ENCODE measurements around the gene SSBP3.

The SSBP3 gene

DNA sequence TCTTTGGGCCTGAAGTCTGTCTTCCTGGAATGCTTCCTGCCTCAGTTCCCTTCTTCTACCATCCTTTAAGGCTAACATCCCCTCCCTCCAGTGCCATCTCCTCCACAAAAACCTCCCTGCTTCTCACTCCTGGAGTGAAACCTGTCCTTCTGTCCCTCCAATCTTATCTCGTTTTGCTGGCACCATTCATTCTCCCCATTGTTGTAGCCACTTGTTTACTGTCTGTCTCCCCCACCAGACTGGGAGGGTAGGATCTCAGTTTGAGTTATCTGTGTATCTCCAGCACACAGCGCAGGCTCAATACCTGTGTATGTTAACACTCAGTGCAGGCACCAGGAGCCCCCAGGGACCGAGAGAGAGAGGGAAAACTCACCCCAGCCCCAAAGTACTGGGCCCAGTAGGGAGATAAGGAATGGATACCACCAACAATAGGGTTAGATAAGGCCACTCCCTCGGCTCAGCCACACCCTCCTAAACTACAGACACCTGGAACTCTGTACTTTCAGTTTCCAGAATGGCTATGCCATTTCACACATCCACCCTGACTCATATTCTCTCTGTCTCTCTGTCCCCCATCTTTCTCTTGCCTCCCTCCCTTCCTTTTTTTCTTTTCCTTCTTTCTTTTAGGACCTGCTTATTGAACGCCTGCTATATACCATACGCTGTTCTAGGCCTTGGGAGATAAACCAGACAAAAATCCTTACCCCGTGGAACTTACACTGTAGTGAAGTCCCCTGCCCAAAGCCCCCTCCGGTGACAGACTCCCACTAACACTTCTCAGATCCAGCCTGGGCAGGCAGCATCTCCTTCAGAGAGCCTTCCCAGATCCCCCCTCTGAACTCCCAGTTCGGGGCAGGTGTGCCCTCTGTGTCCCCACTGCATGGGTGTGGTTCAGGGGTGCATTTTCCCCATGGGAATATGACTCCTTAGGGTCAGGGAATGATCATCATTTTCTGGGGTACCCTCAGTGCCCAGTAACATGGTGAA lies 3.3 kb upstream of the SSBP3 start:
- no peak for DNase-seq

- no peak for DNase-seq
These were observed 2.2 kb upstream of the SSBP3 start for GRCh38 chr1:54408147-54409066.

- peak; percentile 97 for DNase-seq
These were observed 1.4 kb upstream of the SSBP3 start for GRCh38 chr1:54407404-54408146.

DNA sequence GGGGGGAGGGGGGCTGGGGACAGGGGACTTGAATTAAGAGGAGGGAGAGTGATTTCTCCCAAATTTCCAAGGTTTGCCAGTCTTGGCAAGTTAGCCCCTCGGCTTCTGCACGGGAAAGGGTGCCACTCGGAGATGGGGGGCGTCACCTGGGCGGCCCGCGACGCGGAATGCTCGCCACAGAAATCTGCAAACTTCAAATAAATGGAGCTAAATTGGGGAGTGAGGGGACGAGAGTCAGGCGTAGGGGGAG lies 885 bp upstream of the SSBP3 start:
- no peak for DNase-seq

DNA sequence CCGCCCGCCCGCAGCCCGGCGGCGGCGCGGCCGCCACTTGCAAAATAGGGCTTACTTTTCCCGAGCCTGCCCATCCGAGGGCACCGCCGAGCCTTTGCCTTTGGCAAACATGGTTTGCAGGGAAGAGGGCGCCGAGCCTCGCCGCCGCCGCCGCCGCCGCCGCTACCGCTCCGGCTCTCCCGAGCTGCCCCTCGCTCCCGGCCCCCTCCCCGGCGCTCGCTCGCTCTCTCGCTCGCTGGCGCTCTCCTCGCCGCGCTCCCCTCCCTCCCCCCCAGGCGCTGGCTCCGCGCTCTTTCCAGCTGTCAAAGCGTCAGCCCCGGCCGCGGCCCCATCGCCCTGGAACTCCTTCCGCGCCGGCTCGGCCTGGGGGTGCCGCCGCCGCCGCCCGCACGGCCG lies 298 bp downstream of the SSBP3 start:
- DNase-seq = no peak

- no peak for DNase-seq
These were observed 976 bp downstream of the SSBP3 start for GRCh38 chr1:54404939-54405897.

- DNase-seq = no peak
These were observed 1.9 kb downstream of the SSBP3 start for GRCh38 chr1:54404263-54404662.

- DNase-seq = no peak
These were observed 2.4 kb downstream of the SSBP3 start for GRCh38 chr1:54403808-54404261.

DNA sequence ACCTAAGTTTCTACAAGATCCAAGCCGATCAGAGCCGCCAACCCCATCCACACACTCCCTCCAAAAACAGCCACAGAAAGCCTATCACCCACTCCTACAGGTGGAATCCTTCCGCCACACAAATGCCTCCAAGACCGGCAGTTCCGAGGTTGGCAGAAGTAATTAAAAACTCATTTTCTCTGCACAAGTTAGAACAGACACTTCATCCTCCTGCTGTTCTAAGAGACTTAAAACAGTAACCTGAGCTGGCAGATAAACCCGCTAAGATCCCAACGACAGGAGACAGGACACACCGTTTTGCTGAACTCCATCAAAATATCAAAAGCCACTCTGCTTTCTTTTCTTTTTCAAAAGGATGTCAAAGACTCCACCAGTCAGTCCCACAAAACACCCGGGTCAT lies 2.8 kb downstream of the SSBP3 start:
- DNase-seq = no peak

- no peak for DNase-seq
These were observed 3.3 kb downstream of the SSBP3 start for GRCh38 chr1:54402896-54403295.

DNA sequence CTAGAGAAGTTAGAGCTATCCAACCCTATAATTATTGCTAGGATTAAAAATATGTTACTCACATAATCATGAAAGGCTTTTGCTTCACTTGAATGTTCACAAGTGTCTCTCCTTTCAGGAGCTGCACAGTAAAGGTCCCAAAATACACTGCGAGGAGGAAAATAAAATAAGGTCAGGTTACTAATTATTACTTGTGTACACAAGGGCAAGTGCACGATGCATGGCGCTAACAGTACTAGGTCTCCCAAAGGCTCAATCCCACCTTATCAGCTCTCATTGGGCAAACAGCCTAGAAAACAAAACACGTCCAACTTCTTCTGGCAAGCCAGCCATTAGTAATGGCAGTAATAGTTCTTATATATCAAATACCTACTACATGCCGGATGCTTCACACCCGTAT lies 4.4 kb downstream of the SSBP3 start:
- no peak for DNase-seq

DNA sequence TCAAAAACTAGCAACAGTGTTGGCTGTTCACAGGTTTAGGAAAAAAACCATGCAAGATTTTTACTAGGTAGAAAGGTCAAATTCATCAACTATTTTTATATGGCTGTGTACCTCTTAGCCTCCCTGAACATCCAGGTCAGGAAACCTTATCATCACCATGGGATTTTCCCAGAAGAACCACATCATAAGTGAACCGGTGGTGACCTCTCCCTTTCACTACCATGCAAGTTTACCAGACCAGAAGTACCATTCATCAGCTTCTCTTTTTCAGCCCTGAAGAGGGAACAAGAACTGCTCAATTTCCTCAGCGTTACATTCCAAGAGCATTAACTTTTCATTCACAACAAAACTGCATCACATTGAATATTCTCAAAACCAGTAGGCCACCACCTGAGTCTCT lies 5.9 kb downstream of the SSBP3 start:
- no peak for DNase-seq

- DNase-seq = no peak
These were observed 6.4 kb downstream of the SSBP3 start for GRCh38 chr1:54399765-54400164.

DNA sequence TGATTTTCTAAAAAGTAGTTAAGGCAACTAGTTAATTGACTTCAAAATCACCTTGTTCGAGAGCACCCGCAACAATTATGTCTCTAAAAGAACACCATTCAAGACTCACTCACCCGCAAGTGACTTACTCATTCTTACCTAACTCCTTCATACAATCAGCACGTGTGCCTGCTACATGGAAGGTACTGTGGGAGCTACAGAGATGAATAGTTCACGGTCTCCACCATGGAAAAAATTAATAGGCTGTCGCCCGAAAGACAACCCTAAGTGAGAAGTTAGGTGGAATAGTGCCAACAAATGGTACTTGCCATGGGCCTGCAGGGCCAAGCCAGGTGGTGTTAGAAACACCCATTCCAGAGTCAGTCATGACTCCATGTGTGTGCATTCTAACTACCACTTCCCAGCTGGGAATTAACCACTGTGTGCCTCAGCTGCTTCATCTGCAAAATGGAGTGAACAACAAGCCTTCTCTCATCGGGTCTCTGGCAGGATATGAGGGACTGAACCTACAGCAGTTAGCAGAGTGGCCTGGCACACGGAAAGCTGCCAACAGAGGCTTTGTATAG lies 7.1 kb downstream of the SSBP3 start:
- DNase-seq = no peak

DNA sequence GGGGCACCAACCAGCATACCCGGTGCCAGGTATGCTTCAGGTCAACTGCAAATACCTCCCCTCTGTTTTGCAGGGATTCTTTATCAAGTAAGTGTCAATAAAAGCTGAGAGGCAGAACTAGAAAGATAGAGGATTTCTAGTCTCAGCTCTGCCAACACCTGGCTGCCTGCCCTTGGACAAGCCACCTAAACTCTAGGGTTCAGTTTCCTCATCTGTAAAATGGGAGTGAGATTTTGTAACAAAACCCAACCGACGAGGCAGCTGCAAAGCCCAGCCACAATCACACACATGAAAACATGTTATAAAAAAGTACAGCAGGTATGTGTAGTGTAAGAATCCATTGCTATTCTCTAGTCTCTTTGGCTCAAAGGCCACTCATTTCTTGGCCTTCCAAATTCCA lies 8.2 kb downstream of the SSBP3 start:
- no peak for DNase-seq

- no peak for DNase-seq
These were observed 9.1 kb downstream of the SSBP3 start for GRCh38 chr1:54397090-54397591.

DNA sequence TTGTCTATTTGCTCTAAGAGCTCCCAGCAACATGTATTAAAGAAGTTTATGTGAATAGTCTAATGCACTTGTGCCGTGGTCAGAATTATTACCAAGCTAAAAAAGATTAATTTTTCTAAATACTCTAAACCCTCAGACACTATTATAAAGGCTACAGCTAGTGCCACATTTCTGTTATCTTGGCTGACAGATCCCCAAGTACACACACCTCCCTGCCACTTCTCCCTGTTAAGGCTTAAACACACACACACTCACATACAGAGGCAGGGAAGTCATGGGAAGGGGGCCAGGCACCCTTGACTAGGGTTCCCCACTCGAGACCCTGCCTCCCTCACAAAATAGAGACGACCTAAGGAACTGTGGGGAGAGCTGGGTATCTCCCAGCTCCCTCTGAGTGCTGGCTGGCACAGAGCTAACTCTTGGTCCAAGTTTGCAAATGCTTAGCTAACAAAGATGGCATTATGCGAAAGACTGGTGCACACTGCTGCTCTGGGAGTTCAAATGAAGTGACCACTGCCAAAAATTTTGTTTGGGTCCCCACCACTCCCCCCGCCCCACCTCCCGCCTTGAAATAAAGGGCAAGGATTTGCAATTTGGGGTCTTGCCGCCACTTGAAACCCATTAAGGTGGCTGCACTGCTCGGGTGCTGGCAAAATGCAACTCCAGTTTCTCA lies 9.8 kb downstream of the SSBP3 start:
- no peak for DNase-seq

GRCh38 chr1:54395281-54395934 lies 10.8 kb downstream of the SSBP3 start:
- DNase-seq = no peak

GRCh38 chr1:54394104-54394503 lies 12.1 kb downstream of the SSBP3 start:
- DNase-seq = no peak

GRCh38 chr1:54392401-54392800 lies 13.8 kb downstream of the SSBP3 start:
- no peak for DNase-seq

All from NCI-H1694 (cell line).